HEK293T (cell line): Measurements from ENCODE around the gene IER3.

Experiments used
- CTCF ChIA-PET: fragments of 350-600 bp; formaldehyde crosslinking; extraction: SDS; loops from one replicate; lab custom pipeline; 2021; ENCODE audit warnings: antibody characterized with exemption, inconsistent platforms; lab: Yijun Ruan, JAX
- POLR2A ChIA-PET: fragments of 350-600 bp; formaldehyde crosslinking; extraction: SDS; loops from one replicate; lab custom pipeline; 2020; ENCODE audit warnings: antibody characterized with exemption, inconsistent platforms; lab: Yijun Ruan, JAX
- DNase-seq: peaks from one replicate; pipeline ENCODE4 v3.0.0; 2012; ENCODE audit warnings: mixed read lengths; ENCODE audit errors: extremely low spot score
- ARNT ChIP-seq: fragments of 450-650 bp; IDR thresholded peaks from 2 replicates; pipeline ENCODE4 v1.6.1; 2017; ENCODE audit warnings: mild to moderate bottlenecking
- BHLHE40 ChIP-seq: fragments of 450-650 bp; IDR thresholded peaks from 2 replicates; pipeline ENCODE4 v1.6.1; 2016; ENCODE audit warnings: mild to moderate bottlenecking, moderate library complexity, borderline replicate concordance
- CTBP1 ChIP-seq: fragments of 450-650 bp; IDR thresholded peaks from 2 replicates; pipeline ENCODE4 v1.6.1; 2016; ENCODE audit warnings: borderline replicate concordance
- ELF4 ChIP-seq: fragments of 450-650 bp; IDR thresholded peaks from 2 replicates; pipeline ENCODE4 v1.6.1; 2017; ENCODE audit warnings: antibody characterized with exemption
- FOXA1 ChIP-seq: fragments of 450-650 bp; IDR thresholded peaks from 2 replicates; pipeline ENCODE4 v1.6.1; 2016; ENCODE audit warnings: mild to moderate bottlenecking
- FOXK2 ChIP-seq: fragments of 450-650 bp; IDR thresholded peaks from 2 replicates; pipeline ENCODE4 v1.6.1; 2016; ENCODE audit warnings: mild to moderate bottlenecking
- FOXM1 ChIP-seq: fragments of 450-650 bp; IDR thresholded peaks from 2 replicates; pipeline ENCODE4 v1.6.1; 2017; ENCODE audit warnings: mild to moderate bottlenecking, borderline replicate concordance
- HDGF ChIP-seq: fragments of 450-650 bp; IDR thresholded peaks from 2 replicates; pipeline ENCODE4 v1.6.1; 2017; ENCODE audit warnings: antibody characterized with exemption, borderline replicate concordance
- L3MBTL2 ChIP-seq: fragments of 450-650 bp; conservative IDR thresholded peaks from 2 replicates; pipeline ENCODE4 v1.6.1; 2016; ENCODE audit warnings: mild to moderate bottlenecking
- LEF1 ChIP-seq: fragments of 450-650 bp; IDR thresholded peaks from 2 replicates; pipeline ENCODE4 v1.6.1; 2017; ENCODE audit warnings: mild to moderate bottlenecking, borderline replicate concordance
- NFRKB ChIP-seq: fragments of 450-650 bp; IDR thresholded peaks from 2 replicates; pipeline ENCODE4 v1.6.1; 2016; ENCODE audit warnings: mild to moderate bottlenecking, moderate library complexity
- SP1 ChIP-seq: fragments of 450-650 bp; IDR thresholded peaks from 2 replicates; pipeline ENCODE4 v1.6.1; 2017
- SUZ12 ChIP-seq: fragments of 450-650 bp; IDR thresholded peaks from 2 replicates; pipeline ENCODE4 v1.6.1; 2016; ENCODE audit warnings: mild to moderate bottlenecking
- TARDBP ChIP-seq: fragments of 450-650 bp; IDR thresholded peaks from 2 replicates; pipeline ENCODE4 v1.6.1; 2016
- ZNF384 ChIP-seq: fragments of 450-650 bp; IDR thresholded peaks from 2 replicates; pipeline ENCODE4 v1.6.1; 2016
- TF ChIP-seq, protein P1 (sequence below): fragments of 450-650 bp; IDR thresholded peaks from 2 replicates; pipeline ENCODE4 v1.6.1; 2016

IER3 gene

DNA sequence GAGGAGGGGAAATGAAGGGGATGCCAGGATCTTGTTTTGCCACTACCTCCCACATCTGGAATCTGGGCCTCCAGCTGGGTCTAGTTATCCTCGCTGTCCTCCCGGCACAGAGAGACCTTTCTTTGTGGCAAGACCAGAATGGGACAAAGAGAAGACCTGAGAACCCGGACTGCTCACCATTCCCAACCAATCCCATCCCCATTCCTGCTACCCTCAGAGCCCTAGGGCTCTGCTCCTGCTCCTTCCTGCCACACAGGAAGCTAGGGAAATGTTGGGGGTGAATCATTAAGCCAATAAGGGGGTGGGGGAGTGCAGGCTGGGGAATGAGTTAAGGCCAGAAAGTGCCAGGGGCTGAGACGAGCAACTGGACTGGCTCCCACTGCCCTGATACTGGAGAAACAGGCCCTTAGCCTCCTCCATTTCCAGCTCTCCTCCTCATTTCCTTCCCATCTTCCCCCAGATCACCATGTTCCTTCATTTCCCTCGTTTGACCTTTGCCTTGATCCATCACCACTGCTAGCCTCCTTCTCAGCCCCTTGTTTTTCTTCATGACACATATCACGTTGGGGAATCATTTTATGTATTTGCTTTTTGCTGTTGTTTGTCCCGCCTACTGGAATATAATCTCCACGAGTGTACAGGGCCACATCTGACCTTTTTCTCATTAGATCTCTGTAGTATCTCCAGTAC is 4.6 kb upstream of the IER3 start:
- DNase-seq, result no peak
- TF ChIP-seq ZNF384 (no peak), NFRKB (no peak), TARDBP (no peak), ARNT (no peak), ELF4 (no peak), L3MBTL2 (no peak), FOXK2 (no peak), CTBP1 (no peak)
- ChIA-PET CTCF (no interaction called here), POLR2A (interaction anchor here (0.6 kb wide), 1 partner anchor 32 kb away, joined by 3 read pairs; the partner anchor contains the start of gene MDC1)

DNA sequence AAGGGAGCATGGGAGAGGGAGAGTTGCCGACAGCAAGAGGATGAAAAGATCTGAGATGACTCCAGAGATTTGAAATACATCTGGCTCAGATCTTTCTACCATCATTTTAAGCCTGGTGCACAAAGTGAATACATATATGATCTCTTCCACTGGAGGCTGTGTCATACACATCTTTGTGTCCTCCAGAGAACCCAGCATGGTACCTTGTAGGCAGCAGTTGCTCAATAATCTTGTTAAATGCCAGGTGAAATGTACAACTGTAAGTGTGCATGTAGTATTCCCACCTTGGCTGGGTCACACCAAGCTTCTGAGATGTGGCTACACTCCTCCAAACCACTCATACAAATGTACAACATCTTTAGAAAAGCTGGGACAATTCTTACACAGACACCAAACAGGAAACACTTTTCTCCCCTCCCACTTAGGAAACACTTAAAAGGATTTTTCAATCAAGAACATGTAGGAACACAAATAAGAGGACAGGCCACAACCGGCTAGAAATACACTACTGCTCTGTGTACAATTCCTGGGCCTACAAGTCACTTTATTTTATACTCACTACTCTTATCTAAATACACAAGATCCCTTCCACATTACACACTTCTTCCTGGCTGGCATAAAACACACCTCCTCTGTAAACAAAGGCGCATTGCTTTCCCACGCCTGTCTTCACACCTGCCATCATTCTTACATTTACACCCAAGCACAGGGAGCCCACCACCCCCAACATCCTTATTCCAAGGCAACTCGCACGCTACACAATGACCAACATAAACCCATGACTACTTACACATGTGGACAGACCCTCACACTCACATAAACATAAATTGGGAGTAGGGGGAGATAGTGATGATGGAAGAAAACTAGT is 3.8 kb upstream of the IER3 start:
- no peak for TF ChIP-seq ZNF384
- no peak for TF ChIP-seq CTBP1
- no peak for TF ChIP-seq TARDBP
- TF ChIP-seq FOXA1, result no peak
- TF ChIP-seq HDGF, result no peak
- no peak for TF ChIP-seq NFRKB
- CTCF ChIA-PET, result no interaction called here
- no peak for DNase-seq
- POLR2A ChIA-PET, result interaction anchor here (1.4 kb wide), 1 partner anchor 16 kb away, joined by 4 read pairs; no protein-coding TSS in a partner anchor

DNA sequence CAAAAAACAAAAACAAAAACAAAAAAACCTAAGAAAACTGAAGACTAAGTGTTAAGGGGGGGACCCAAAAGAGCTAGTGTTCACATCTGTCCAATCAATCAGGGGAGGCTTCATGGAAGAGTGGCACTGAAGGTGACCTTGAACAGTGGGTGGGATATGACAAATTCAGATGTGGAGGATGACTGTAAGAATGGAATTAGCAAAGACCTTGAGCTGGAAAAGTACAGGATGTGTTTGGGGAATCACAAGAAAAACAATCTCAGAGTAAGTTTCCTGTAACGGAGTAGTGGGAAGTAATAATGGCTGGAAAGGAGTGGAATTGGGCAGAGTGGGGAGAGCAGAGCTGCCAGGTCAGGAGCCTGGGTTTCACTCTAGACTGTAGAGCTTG is 2.9 kb upstream of the IER3 start:
- no peak for DNase-seq
- POLR2A ChIA-PET, result interaction anchor here (0.9 to 1.4 kb wide), 2 partner anchors 17 to 22 kb away, joined by 3 to 4 read pairs; no protein-coding TSS in a partner anchor
- TF ChIP-seq FOXM1 (no peak), TARDBP (no peak), CTBP1 (no peak), L3MBTL2 (no peak), NFRKB (no peak), FOXA1 (no peak), LEF1 (no peak), ARNT (no peak), HDGF (no peak), SUZ12 (no peak), BHLHE40 (no peak), SP1 (no peak), FOXK2 (no peak)
- TF ChIP-seq, protein P1, sequence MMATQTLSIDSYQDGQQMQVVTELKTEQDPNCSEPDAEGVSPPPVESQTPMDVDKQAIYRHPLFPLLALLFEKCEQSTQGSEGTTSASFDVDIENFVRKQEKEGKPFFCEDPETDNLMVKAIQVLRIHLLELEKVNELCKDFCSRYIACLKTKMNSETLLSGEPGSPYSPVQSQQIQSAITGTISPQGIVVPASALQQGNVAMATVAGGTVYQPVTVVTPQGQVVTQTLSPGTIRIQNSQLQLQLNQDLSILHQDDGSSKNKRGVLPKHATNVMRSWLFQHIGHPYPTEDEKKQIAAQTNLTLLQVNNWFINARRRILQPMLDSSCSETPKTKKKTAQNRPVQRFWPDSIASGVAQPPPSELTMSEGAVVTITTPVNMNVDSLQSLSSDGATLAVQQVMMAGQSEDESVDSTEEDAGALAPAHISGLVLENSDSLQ, result no peak
- CTCF ChIA-PET, result interaction anchor here (1.2 to 1.3 kb wide), 2 partner anchors 8 to 25 kb away, joined by 5 to 10 read pairs; no protein-coding TSS in a partner anchor

DNA sequence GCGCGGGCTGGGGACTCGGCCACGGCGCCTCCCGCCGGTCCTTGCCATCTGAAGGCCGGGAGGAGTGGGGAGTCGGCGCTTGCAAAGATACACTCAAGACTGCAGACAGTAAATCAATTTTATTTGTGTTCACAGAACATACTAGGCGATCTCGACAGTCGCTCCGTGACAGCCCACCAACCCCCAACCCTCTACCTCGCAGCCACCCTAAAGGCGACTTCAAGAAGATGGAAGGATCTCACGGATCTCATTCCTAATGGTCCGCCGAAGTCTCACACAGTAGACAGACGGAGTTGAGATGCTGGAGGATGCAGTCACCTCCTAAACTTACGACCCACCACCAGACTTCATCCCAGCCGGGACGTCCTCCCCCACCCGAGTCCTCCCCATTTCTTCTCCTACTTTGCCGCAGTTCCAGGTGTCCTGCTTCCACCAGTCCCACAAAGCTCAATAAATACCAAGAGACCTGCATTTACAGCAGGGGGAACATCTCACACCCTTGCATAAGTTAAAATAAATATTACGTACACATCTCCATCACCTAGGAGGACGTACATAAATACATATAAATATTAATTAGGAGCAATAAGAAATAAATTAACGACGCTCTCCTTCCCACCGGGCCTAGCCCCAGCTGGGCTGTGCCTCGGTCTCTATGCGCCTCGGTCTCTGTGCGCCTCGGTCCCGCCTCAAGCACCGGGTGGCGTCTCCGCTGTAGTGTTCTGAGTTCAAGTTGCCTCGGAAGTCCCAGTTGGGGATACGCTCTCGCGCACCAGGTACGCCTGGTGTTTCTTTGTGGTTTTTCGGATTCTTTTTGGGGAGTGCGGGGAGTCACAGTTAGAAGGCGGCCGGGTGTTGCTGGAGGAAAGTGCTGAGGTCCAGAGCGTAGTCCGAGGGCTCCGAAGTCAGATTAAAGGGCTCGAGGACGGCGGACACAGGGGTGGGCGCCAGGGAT is 971 bp downstream of the IER3 start:
- no peak for TF ChIP-seq BHLHE40
- TF ChIP-seq, protein P1, result peak; percentile 73
- TF ChIP-seq L3MBTL2, result 0 out of 2 replicates have a peak, but pooled peaks have one; percentile 21
- peak; percentile 26 for DNase-seq
- ChIA-PET POLR2A (interaction anchor here (1.0 to 2.4 kb wide), 8 partner anchors 9 to 659 kb away, joined by 3 to 8 read pairs (median 4); partner anchors contain the start of genes DHX16, MRPS18B and TUBB), CTCF (interaction anchor here (1.0 kb wide), 1 partner anchor 79 kb away, joined by 3 read pairs; no protein-coding TSS in a partner anchor)

DNA sequence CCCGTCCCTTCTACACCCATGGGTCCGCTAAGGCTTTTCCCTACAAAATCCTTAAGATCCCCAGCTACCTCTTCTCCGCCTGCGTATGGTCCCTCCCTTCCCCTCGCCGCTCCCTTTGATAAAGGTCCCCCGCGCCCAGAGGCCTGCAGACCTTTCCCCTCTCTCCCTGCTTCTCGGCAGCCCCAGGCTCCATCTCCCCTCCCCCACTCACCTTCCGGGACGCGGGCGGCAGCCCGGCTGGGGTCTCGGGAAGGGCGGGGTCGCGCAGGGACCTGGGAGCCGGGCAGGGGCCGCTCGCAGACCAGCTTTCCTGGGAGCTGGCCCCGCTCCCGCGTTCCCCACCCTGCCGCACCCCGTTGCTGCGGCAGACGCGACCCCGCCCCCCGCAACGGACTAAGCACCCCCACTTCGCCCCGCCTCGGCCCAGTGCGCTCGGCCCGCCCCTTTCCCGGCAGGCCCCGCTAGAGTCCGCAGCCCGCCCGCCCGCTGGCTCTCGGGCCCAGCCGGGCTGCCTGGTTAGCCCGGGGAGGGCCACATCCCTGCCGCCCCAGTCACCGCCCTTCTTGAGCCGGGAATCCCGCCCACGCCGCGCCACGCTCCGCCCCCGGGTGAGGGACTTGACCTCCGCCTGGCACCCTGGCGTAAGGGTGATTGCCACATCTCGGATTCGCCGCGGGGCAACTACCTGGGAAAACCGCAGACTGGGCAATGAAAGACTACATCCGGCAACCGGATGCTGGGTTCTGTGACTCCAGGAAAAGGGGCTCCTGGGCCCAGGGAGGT is 1.8 kb downstream of the IER3 start, which contains the start of gene FLOT1:
TSS of gene FLOT1 (minus strand) at position 372 of the 783 bp plus-strand sequence. CDS start 498 bp downstream, outside the sequence.
- TF ChIP-seq L3MBTL2 (no peak), ARNT (no peak), FOXM1 (no peak), SUZ12 (no peak)
- peak; percentile 84 for DNase-seq
- ChIA-PET POLR2A (interaction anchor here (0.6 to 2.4 kb wide), 11 partner anchors 10 to 343 kb away, joined by 3 to 8 read pairs (median 4); partner anchors contain the start of genes DHX16, MDC1, MRPS18B and TUBB), CTCF (no interaction called here)
